GM12865 (cell line): ENCODE data around the gene SLC31A1.

Source experiments
- DNase-seq: peaks from one replicate; pipeline ENCODE4 v3.0.0; 2010; ENCODE audit warnings: low read depth
- H3K4me3 ChIP-seq: 2 replicates; pipeline ENCODE4 v1.5.1; 2011; ENCODE audit warnings: mild to moderate bottlenecking, low read depth, low read length, control low read depth
- TF ChIP-seq, protein P1 (sequence below): IDR thresholded peaks from 2 replicates; pipeline ENCODE4 v1.5.1; 2011; ENCODE audit warnings: low read length, control low read depth, low read depth, inconsistent platforms; ENCODE audit not compliant: insufficient read depth; ENCODE audit errors: missing control alignments

Gene SLC31A1

DNA sequence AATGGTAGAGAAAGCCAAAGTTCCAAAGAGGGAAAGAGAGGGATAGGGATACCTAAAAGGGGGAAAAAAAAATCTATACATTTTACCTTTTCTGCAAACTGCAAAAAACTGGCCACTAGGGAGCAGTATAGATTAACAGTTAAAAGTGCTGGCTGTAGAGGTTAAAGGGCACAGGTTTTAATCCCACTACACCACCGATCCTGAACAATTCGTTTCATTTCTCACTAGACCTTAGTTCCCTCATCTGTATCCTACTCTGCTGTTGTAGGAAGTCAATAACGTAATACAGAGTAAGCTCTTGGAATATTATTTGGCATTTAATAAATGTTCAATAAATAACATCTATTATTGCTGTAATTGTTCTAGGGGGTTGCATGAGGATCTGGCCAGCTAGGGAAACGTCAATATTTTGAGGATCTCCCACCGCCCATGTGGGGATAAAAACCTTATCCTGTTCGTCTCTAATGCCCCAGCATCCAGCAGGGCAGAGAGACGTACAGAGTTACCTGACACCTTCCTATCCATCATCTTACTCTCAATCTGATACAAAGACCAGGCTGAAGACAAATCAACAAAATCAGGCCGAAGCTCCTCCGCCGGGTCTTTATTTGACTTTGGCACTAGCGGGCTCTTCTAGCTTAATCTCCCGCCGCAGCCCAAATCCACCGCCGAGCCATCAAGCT is 53.3 kb downstream of the SLC31A1 start:
- H3K4me3 ChIP-seq: peak overlapping the region; percentile 73
- TF ChIP-seq, protein P1, sequence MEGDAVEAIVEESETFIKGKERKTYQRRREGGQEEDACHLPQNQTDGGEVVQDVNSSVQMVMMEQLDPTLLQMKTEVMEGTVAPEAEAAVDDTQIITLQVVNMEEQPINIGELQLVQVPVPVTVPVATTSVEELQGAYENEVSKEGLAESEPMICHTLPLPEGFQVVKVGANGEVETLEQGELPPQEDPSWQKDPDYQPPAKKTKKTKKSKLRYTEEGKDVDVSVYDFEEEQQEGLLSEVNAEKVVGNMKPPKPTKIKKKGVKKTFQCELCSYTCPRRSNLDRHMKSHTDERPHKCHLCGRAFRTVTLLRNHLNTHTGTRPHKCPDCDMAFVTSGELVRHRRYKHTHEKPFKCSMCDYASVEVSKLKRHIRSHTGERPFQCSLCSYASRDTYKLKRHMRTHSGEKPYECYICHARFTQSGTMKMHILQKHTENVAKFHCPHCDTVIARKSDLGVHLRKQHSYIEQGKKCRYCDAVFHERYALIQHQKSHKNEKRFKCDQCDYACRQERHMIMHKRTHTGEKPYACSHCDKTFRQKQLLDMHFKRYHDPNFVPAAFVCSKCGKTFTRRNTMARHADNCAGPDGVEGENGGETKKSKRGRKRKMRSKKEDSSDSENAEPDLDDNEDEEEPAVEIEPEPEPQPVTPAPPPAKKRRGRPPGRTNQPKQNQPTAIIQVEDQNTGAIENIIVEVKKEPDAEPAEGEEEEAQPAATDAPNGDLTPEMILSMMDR: peak; percentile 58
- DNase-seq: peak; percentile 69

DNA sequence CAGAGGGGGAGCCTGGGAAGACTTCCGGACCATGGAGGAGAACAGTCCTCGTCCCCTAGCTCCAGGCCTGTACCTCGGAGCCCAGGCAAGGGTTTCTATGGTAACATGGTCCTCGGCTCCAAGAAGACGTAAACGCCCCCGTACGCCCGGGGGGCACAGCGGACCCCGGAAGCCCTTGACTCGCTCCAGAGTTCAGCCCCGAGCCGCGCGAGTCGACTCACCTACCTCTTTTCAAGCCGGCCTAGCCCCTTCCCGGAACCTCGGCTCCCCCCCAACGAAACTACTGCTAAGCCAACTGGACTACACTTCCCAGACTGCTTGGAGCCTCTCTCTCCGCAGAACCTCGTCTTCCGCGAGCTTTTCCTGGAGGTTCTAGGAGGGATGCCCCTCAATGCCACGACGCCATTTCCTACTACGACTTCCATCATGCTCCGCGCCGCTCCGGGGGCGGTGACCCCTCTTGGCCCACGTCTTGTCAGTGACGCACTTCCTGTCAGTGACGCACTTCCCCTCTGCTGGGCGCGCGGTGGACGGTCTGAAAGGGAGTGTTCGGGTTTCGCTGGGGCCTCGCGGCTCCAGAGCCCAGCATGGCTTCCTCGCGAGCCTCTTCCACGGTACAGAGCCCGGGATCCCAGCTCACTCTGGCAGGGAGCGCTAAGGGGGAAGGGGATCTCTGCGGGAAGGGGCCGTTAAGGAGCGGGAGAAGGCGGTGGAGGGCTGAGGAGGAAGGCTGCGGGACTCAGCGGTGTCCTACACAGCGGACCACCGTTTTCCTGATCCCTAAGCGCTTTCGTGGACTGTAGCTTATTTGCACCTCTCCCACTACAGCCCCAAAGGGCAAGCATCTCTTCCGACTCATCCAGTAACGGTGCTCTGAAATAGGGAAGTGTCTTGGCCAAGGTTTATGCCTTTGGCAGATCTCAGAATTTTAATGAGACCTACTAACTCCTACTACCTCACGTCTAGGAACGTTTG is 54.1 kb downstream of the SLC31A1 start, which contains the start of the genes CDC26 and PRPF4:
Gene CDC26 (minus strand): TSS at position 416 of the 975 bp plus-strand sequence. CDS start 3,065 bp downstream, outside the sequence.
Gene PRPF4 (plus strand): TSS at position 502 of the 975 bp plus-strand sequence. CDS start 86 bp downstream, at position 588.
- peak; percentile 98 for DNase-seq
- H3K4me3 ChIP-seq: peak within 1 kb of the TSS; percentile 73
- TF ChIP-seq, protein P1: no peak

DNA sequence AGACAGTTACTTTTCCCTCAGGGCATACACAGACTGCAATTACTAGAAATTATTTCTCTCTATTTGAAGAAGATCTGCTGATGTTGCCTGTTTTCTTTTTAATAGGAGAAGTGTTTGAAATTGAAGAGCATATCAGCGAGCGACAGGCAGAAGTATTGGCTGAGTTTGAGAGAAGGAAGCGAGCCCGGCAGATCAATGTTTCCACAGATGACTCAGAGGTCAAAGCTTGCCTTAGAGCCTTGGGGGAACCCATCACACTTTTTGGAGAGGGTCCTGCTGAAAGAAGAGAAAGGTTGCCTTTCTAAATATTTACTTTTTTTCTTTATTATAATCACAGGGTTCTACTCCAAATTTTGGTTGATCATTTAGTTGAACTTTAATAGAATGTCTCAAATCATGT is 57.5 kb downstream of the SLC31A1 start:
- no peak for DNase-seq
- no peak overlapping the region for H3K4me3 ChIP-seq
- TF ChIP-seq, protein P1: no peak

DNA sequence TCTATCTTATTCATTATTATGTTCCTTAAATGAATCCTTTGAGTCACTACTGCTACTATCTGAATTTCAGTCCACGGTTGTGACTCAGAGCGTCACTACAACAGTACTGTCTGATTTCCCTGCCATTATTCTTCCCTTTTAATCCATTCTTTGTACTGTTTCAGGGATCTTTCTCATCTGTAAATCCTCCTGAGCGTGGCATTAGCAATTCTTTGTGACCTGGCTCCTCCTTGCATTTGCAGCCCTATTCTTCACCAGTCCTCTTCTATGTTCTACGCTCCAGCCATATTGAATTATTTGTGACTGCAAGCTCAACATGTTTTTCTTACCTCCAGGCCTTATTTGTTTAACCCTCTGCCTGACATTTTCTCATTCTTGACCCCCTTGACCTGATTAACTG is 60.0 kb downstream of the SLC31A1 start:
- no peak overlapping the region for H3K4me3 ChIP-seq
- TF ChIP-seq, protein P1: no peak
- no peak for DNase-seq

DNA sequence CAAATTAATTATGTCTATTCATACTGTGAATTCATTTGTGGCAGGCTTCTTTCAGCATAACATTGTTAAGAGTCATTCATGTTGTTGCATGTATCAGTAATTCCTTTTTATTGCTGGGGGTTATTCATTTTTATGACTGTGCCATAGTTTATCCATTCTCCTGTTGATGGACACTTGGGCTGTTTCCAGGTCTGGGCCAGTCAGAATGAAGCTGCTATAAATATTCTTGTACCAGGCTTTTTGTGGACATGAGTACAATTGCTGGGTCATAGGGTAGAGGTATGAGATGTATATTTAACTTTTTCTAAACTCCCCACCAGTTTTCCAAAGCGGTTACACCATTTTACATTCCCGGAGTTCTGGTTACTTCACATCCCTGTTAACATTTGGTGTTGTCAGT is 67.7 kb downstream of the SLC31A1 start:
- DNase-seq: no peak
- H3K4me3 ChIP-seq: no peak overlapping the region
- TF ChIP-seq, protein P1: no peak

DNA sequence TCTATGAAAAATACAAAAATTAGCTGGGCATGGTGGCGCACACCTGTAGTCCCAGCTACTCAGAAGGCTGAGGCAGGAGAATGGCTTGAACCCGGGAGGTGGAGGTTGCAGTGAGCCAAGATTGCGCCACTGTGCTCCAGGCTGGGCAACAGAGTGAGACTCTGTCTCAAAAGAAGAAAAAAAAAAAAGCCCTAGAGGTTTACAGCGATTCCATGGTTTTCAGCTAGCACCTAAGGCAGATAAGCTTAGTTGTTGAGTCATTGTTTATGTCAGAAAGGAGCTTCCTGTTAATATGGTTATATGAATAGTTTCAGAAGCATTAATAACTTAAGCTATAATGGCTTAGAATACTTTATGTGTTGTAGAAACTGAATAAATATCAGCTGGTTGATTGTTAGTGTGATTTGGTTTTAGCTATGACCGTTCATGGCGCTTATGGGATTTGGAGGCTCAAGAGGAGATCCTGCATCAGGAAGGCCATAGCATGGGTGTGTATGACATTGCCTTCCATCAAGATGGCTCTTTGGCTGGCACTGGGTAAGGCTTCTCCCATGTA is 68.8 kb downstream of the SLC31A1 start:
- TF ChIP-seq, protein P1: no peak
- no peak for DNase-seq
- no peak overlapping the region for H3K4me3 ChIP-seq
